ENCODE measurements around the gene MEGF6.

The MEGF6 gene

DNA sequence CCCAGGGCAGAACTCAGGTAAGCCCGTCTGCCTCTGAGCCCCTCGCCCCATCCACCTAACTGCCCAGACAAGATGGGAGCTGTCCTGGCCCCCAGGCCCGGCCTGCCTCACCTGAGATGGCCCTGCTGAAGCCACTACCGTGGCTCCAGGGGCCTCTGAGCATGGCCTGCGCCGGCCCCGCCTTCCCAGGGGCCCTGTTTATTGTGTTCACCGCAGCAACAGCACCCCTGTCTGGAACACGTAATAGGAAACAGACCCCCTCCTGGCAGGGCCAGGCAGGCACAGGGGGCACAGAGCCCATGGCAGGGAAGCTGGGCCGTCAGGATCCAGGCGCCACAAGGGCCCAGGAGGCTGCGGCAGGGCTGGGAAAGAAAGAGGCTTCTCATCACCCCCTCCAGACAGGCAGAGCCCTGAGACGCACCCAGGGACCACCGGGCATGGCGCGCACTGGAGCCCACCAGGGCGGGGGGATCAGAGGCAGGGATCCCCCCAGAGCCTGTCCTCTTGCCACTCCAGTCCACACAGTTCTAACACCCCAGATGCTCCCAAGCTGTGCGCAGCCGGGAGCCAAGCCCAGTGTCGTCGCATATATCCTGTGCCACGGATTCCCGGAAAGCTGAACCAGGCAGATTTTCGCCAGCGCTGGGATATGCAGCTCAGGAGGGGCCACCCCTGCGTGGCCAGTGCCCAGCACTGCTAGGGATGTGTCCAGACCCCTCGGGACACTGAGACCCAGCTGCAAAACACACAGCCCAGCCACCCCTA lies 94.2 kb downstream of the MEGF6 start:
- DNase-seq (ENCODE audit: low spot score) (no peak), ATAC-seq (ENCODE audit: low read depth) (no peak)
- Histone ChIP-seq H3K9me3 (ENCODE audit: severe bottlenecking) (no peaks in the 10 kb centered on the region), H3K4me3 (ENCODE audit: severe bottlenecking) (no peak overlapping the region), H3K4me1 (ENCODE audit: insufficient read depth, poor library complexity, severe bottlenecking) (no peaks in the 10 kb centered on the region), H3K27ac (ENCODE audit: poor library complexity, severe bottlenecking) (no peak overlapping the region), H3K27me3 (ENCODE audit: insufficient read depth, poor library complexity, severe bottlenecking) (no peaks in the 10 kb centered on the region), H3K36me3 (ENCODE audit: low read depth) (no peaks in the 10 kb centered on the region)
- TF ChIP-seq, protein P1, sequence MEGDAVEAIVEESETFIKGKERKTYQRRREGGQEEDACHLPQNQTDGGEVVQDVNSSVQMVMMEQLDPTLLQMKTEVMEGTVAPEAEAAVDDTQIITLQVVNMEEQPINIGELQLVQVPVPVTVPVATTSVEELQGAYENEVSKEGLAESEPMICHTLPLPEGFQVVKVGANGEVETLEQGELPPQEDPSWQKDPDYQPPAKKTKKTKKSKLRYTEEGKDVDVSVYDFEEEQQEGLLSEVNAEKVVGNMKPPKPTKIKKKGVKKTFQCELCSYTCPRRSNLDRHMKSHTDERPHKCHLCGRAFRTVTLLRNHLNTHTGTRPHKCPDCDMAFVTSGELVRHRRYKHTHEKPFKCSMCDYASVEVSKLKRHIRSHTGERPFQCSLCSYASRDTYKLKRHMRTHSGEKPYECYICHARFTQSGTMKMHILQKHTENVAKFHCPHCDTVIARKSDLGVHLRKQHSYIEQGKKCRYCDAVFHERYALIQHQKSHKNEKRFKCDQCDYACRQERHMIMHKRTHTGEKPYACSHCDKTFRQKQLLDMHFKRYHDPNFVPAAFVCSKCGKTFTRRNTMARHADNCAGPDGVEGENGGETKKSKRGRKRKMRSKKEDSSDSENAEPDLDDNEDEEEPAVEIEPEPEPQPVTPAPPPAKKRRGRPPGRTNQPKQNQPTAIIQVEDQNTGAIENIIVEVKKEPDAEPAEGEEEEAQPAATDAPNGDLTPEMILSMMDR (IDR thresholded peaks at IDR 0.05; ENCODE audit: poor library complexity, severe bottlenecking), result no peak

- Histone ChIP-seq H3K27me3 (ENCODE audit: insufficient read depth, poor library complexity, severe bottlenecking) (no peaks in the 10 kb centered on the region), H3K27ac (ENCODE audit: poor library complexity, severe bottlenecking) (no peak overlapping the region)
- TF ChIP-seq, protein P1 (IDR thresholded peaks at IDR 0.05; ENCODE audit: poor library complexity, severe bottlenecking), result no peak
Measured at GRCh38 chr1:3516481-3516869, 94.8 kb downstream of the MEGF6 start.

DNA sequence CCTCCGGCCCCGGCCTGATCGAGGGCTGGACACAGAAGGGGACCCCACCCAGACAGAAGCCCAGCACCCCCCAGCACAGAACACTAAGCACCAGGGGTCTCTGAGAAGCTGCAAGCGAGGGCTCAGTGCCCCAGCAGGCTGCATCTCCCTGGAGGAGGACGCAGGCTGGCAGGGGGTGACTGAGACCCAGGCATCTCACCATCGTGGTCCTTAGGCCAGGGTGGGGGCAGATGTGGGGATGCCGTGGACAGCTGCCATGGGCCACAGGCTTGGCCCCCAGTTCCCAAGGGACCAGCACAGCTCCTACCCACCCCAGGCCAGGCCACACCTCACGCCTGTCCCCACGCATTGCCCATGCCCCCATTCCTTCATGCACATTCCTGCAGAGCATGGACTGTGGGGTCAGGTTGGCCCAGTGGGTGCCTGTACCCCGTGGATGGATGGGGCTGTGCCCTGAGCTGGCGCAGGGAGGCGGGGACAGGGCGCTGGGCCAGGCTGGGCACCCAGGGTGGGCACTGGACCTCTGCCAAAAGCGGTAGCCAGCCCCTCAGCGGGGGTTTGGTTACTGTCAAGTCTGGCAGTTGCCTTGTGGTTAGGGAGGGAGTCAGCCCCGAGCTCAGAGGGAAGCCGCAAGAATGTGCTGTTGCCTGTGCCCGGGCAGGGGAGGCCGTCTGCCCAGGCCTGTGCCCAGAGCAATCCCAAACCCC lies 95.4 kb downstream of the MEGF6 start:
- H3K4me1 ChIP-seq (ENCODE audit: insufficient read depth, poor library complexity, severe bottlenecking), result no peaks in the 10 kb centered on the region
- no peaks in the 10 kb centered on the region for H3K9me3 ChIP-seq (ENCODE audit: severe bottlenecking)
- TF ChIP-seq, protein P1 (IDR thresholded peaks at IDR 0.05; ENCODE audit: poor library complexity, severe bottlenecking), result no peak
- no peak overlapping the region for H3K4me3 ChIP-seq (ENCODE audit: severe bottlenecking)
- no peaks in the 10 kb centered on the region for H3K36me3 ChIP-seq (ENCODE audit: low read depth)
- DNase-seq (ENCODE audit: low spot score) (no peak), ATAC-seq (ENCODE audit: low read depth) (peak; percentile 42; the same call in 2 of the 3 replicates)
- no peak overlapping the region for H3K27ac ChIP-seq (ENCODE audit: poor library complexity, severe bottlenecking)
- no peaks in the 10 kb centered on the region for H3K27me3 ChIP-seq (ENCODE audit: insufficient read depth, poor library complexity, severe bottlenecking)

More at GRCh38 chr1:3516481-3516869, 94.8 kb downstream of the MEGF6 start:
- Histone ChIP-seq H3K9me3 (ENCODE audit: severe bottlenecking) (no peaks in the 10 kb centered on the region), H3K4me3 (ENCODE audit: severe bottlenecking) (no peak overlapping the region), H3K4me1 (ENCODE audit: insufficient read depth, poor library complexity, severe bottlenecking) (no peaks in the 10 kb centered on the region), H3K36me3 (ENCODE audit: low read depth) (no peaks in the 10 kb centered on the region)
- ATAC-seq (ENCODE audit: low read depth) (no peak), DNase-seq (ENCODE audit: low spot score) (no peak)

DNA sequence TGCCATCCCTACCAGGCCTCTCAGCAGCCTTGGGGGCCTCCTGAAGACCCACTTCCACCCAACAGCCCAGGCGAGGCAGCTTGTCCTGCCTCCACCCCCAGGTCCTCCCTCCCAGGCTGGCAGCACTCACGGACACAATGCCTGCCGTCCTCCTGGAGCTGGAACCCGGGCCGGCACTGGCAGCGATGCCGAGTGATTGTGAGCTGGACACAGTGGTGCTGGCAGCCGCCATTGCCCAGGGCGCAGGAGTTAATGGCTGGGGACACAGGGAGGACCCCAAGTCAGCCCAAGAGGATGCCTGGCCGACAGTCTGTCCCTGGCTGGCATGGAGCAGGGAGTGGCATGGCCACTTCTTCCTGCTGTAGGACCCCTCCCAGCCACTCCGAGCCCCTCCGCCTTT lies 96.0 kb downstream of the MEGF6 start:
- Histone ChIP-seq H3K4me1 (ENCODE audit: insufficient read depth, poor library complexity, severe bottlenecking) (no peaks in the 10 kb centered on the region), H3K9me3 (ENCODE audit: severe bottlenecking) (no peaks in the 10 kb centered on the region), H3K4me3 (ENCODE audit: severe bottlenecking) (no peak overlapping the region), H3K36me3 (ENCODE audit: low read depth) (no peaks in the 10 kb centered on the region), H3K27me3 (ENCODE audit: insufficient read depth, poor library complexity, severe bottlenecking) (no peaks in the 10 kb centered on the region), H3K27ac (ENCODE audit: poor library complexity, severe bottlenecking) (no peak overlapping the region)
- DNase-seq (ENCODE audit: low spot score) (no peak), ATAC-seq (ENCODE audit: low read depth) (no peak)
- TF ChIP-seq, protein P1 (IDR thresholded peaks at IDR 0.05; ENCODE audit: poor library complexity, severe bottlenecking), result no peak

GRCh38 chr1:3514404-3514803 lies 96.9 kb downstream of the MEGF6 start:
- TF ChIP-seq, protein P1 (IDR thresholded peaks at IDR 0.05; ENCODE audit: poor library complexity, severe bottlenecking), result no peak
- Histone ChIP-seq H3K4me3 (ENCODE audit: severe bottlenecking) (no peak overlapping the region), H3K9me3 (ENCODE audit: severe bottlenecking) (no peaks in the 10 kb centered on the region), H3K4me1 (ENCODE audit: insufficient read depth, poor library complexity, severe bottlenecking) (no peaks in the 10 kb centered on the region), H3K27me3 (ENCODE audit: insufficient read depth, poor library complexity, severe bottlenecking) (no peaks in the 10 kb centered on the region), H3K36me3 (ENCODE audit: low read depth) (no peaks in the 10 kb centered on the region), H3K27ac (ENCODE audit: poor library complexity, severe bottlenecking) (no peak overlapping the region)
- no peak for DNase-seq (ENCODE audit: low spot score)
- ATAC-seq (ENCODE audit: low read depth), result no peak
